Hematopoietic multipotent progenitor cell (in vitro differentiated cells): ENCODE measurements around the gene SAMMSON. TPM values are rescaled to one million over a fixed set of nuclear protein-coding genes. Genes with fewer than 3 reads are reported as not detected.

Source experiments
- DNase-seq, 3 donors: peaks; one replicate each; pipeline ENCODE4 v3.0.0-alpha.2; 2011 to 2015; ENCODE audit warnings: low read depth in 2 of 3, low spot score in 2 of 3
- total RNA-seq: library from RNA; depleted of rRNA; stranded (reverse); fragments of >200 nt; gene quantifications from one replicate; pipeline ENCODE4 v1.2.3, GENCODE V29; 2012

SAMMSON gene
- under 0.01 TPM for total RNA-seq

- no peak for DNase-seq
Observed at GRCh38 chr3:69999140-70000027, at the start of gene SAMMSON. Gene SAMMSON (plus strand): TSS chr3:69999733.

GRCh38 chr3:69951616-69952015 lies 47.9 kb upstream of the SAMMSON start:
- no peak for DNase-seq

GRCh38 chr3:69959581-69959980 lies 40.0 kb upstream of the SAMMSON start:
- DNase-seq: no peak

DNA sequence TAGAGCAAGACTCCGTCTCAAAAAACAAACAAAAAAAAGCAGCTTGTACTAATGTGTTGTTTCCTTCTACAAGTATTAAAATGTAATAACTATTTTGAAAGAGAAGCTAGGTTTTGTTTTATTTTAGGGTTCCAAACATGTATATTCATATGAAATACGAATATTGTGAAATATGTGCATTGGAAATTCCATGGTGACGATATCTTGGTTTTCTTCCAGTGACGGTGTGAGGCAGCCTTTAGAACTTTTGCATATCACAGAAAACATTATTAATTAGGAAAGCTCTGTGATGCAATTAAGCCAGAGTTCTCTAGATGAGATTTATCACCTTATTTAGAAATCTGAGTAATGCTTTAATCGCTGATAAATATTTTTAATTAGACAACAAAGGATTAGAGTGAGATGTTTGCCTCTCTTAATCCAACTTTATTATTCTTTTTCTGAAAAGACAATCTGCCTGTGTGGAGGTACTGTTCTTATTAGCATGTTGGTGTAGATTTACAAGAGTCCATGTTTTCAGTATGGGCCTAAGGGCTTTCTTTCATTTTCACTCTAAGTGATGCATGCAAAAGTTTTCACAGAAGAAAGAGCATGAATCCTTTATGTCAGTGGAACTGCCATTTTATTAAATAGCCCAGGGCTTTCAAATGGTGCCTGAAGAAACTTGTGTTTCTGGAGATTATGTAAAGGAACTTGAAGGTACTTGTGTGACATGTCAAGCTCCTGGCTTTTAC lies 37.7 kb upstream of the SAMMSON start:
- no peak for DNase-seq

DNA sequence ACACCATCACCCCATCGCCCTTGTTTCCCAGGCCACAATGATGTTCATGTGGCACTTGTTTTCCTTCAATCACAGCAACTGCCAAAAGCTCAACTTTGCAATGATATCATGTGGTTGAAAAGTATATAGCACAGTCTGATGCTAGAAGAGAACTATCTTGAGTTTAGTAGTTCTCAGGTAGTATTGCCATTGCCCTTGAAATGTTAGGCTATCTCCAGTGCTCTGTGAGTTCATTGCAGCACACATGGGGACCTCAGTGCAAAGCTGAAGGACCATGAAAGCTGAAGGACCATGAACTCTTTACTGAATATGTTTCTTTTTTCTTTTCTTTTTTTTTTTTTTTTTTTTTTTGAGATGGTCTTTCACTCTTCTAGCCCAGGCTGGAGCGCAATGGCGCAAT lies 35.9 kb upstream of the SAMMSON start:
- DNase-seq: no peak

- DNase-seq: no peak
Observed at GRCh38 chr3:69967156-69967555, 32.4 kb upstream of the SAMMSON start.

- no peak for DNase-seq
Observed at GRCh38 chr3:69970827-69971226, 28.7 kb upstream of the SAMMSON start.

- no peak for DNase-seq
Observed at GRCh38 chr3:69972672-69973071, 26.9 kb upstream of the SAMMSON start.

- no peak for DNase-seq
Observed at GRCh38 chr3:69976021-69976420, 23.5 kb upstream of the SAMMSON start.

GRCh38 chr3:69983546-69984265 lies 15.8 kb upstream of the SAMMSON start:
- DNase-seq: no peak

DNA sequence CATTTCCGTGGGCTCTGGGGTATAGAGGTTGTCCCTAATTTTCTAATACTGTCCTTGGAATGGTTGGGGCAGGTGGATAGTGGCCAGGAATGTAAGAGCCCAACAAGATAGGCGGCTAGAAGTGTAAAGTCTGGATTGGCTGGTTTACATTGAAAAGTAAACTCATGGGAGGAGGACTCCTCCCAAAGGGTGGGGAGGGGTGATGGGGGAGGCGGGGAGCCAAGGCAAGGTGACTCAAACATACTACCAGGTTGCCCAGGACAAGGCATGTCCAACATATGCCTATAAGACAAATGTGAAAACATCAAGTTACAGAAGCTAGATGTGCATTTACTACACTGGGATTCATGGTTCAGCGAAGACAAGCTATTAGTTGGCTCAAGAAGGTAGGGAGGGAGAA lies 14.3 kb upstream of the SAMMSON start:
- DNase-seq: no peak

DNA sequence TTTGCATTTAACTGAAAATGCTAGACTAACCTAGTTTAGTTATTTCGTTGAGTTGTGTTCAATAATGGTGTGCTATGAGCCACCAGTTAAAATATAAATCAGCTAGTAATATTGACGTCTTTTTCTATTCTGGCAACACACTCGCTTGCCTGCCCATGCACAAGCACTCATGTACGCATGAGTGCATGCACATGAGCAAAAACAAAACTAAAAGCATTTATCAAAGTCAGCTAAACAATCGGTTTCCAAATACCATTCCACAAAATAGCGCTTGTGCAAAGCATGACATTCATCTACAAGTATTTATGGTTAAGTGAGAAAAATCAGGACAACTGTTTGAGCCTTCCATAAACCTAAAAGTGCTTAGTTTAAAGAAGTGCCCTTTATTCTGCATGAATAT lies 13.1 kb upstream of the SAMMSON start:
- no peak for DNase-seq

DNA sequence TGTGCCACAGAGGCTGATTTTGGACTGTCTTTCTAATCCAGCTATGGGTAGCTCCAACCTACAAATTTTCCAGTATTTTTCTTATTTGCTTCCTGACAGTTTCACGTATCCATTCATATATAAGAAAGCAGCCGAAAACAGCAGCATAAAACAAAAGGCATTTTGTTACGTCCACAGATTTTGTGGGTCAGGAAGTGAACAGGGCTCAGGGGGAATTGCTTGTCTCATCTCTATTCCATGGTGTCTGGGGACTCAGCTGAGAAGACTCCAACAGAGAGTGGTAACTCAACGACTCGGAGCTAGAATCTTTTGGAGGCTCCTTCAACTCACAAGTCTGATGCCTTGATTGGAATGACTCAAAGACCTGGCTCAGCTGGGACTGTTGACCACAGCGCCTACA lies 11.7 kb upstream of the SAMMSON start:
- no peak for DNase-seq

GRCh38 chr3:69993757-69994156 lies 5.8 kb upstream of the SAMMSON start:
- DNase-seq: no peak

DNA sequence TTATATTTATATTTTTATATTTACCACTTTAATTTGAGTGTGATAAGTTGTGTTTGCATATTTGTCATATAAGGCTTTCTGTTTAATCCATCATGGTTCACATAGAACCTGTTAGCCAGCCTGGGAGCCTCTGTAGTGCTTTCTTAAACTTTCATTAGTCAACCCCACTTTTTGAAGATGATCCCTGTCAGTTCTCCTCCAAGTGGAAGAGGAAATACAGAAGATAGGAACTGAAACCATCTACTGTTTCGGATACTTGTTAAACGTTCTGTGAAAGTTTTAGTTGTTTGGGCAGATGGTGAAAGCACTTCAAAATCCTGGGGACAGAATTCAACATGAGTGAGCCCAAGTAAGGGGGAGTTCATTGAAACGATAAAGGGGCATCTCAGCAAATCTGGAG lies 4.6 kb upstream of the SAMMSON start:
- no peak for DNase-seq

DNA sequence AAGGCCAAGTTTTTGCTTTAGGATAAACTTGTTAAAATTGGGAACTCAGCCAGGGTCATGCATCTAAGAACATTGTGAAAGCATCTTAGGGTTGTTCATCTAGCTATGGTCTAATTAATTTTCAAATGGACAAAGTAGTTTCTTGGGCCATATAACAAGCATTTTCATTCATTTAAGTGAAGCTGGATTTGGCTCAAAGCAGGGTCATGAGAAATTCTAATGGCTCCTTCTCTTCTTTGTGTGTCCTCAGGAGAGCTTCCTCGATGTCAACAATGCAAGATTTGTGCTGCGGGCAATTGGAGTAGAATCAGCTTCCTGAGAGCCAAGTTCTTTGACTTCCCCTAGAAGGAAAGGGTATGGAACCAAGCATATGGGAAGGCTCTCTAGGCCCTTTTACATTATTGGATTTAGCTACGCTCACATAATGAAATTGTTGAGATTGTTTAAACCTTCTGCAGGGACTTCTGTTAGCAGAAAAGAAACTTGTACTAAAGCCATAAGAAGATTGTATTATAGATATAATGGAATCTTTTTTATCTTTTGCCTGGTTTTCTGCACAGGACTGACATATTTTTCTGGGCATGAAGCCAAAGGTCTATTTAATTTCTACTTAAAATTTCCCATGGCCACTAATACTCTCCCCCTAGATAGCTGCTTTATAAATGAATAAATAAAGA lies 1.8 kb upstream of the SAMMSON start:
- no peak for DNase-seq

DNA sequence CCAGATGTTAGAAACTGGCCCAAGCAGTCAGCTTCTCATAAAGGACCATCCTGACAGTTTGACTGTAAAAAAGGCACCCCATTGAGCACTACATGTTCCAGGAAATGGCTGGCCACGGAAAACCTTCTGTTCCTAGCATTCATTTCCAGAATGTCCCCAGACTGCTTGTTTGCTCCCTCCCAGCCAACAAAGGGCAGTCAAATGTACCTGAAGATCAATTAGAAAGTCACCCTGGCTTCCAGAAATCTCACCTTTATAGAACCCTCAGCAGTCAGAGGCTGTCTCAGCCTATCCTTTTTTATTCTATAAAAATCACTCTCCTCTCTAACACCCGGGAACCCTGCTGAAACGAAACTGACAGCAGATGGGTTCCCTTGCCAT lies 784 bp upstream of the SAMMSON start:
- DNase-seq: no peak

DNA sequence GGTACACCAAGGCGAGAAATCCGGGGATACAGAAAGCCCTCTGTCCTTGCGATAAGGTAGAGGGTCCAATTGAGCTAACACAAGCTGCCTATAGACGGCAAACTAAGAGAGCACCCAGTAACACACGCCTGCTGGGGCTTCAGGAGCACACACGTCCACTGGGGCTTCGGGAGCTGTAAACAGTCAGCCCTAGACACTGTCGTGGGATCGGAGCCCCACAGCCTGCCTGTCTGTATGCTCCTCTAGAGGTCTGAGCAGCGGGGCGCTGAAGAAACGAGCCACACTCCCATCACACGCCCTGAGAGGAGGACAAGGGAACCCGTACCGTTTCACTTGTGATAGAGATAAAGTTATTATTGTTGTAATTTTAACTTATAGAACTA lies 486 bp downstream of the SAMMSON start:
- no peak for DNase-seq

- DNase-seq: no peak
Observed at GRCh38 chr3:70000563-70001081, 1.1 kb downstream of the SAMMSON start.

GRCh38 chr3:70003119-70003518 lies 3.6 kb downstream of the SAMMSON start:
- no peak for DNase-seq

DNA sequence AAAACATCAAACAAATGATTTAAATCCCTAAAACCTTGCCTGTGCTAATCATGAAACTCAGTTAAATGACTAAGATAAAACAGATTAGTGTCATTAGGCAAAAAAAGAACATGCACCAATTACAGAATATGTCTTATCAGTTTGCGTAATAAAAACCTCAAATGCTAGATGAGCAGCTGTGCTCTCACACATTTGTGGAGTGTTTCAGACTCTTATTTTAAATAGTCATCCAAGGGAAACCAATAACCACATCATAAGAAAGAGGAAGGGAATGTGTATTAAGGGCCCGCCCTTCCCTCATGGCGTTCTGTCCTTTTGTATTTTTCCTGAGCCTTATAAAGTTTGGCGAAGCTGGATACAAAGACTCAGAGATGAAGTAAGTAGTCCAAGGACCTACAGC lies 6.6 kb downstream of the SAMMSON start:
- DNase-seq: peak in 2 of 3 donors; percentile 39 to 78
